Trophoblast cell (in vitro differentiated cells and primary cell): Measurements from ENCODE around the gene NINJ2.

ENCODE experiments used
- DNase-seq, 2 donors: peaks; one replicate each; pipeline ENCODE4 v3.0.0-alpha.2; 2016
- H2AFZ ChIP-seq: 2 replicates; pipeline ENCODE4 v1.6.1; 2013; ENCODE audit warnings: low read length, moderate library complexity, mild to moderate bottlenecking; ENCODE audit not compliant: insufficient read depth, poor library complexity
- H2AK5ac ChIP-seq: 2 replicates; pipeline ENCODE4 v1.6.1; 2013; ENCODE audit warnings: mild to moderate bottlenecking, low read length
- H2BK120ac ChIP-seq: 2 replicates; pipeline ENCODE4 v1.6.1; 2013; ENCODE audit warnings: low read length, mild to moderate bottlenecking, moderate library complexity; ENCODE audit not compliant: insufficient read depth, poor library complexity
- H2BK12ac ChIP-seq: 2 replicates; pipeline ENCODE4 v1.6.1; 2013; ENCODE audit warnings: mild to moderate bottlenecking, low read length, moderate library complexity
- H2BK5ac ChIP-seq: 2 replicates; pipeline ENCODE4 v1.6.1; 2013; ENCODE audit warnings: low read length, low read depth, moderate library complexity, mild to moderate bottlenecking; ENCODE audit not compliant: poor library complexity
- H3K14ac ChIP-seq: 2 replicates; pipeline ENCODE4 v1.6.1; 2013; ENCODE audit warnings: mild to moderate bottlenecking, low read length
- H3K18ac ChIP-seq: 2 replicates; pipeline ENCODE4 v1.6.1; 2013; ENCODE audit warnings: mild to moderate bottlenecking, low read length
- H3K23ac ChIP-seq: 2 replicates; pipeline ENCODE4 v1.6.1; 2013; ENCODE audit warnings: low read length
- H3K27ac ChIP-seq: 2 replicates; pipeline ENCODE4 v1.5.1; 2013; ENCODE audit warnings: low read depth, mild to moderate bottlenecking, inconsistent platforms, low read length, moderate library complexity
- H3K27me3 ChIP-seq: 2 replicates; pipeline ENCODE4 v1.6.1; 2013; ENCODE audit warnings: inconsistent platforms, mild to moderate bottlenecking, low read length, moderate library complexity; ENCODE audit not compliant: insufficient read depth
- H3K36me3 ChIP-seq, 2 experiments: 1 replicate in 1 of 2; 2 replicates in 1 of 2; pipeline ENCODE4 v1.6.1; 2013; ENCODE audit warnings: low read length in 2 of 2, mild to moderate bottlenecking in 2 of 2, moderate library complexity in 1 of 2; ENCODE audit not compliant: insufficient read depth in 2 of 2, control insufficient read depth in 1 of 2
- H3K4ac ChIP-seq: 2 replicates; pipeline ENCODE4 v1.6.1; 2013; ENCODE audit warnings: low read depth, mild to moderate bottlenecking, low read length, moderate library complexity
- H3K4me1 ChIP-seq, 2 experiments: 1 replicate in 1 of 2; 2 replicates in 1 of 2; pipeline ENCODE4 v1.6.1; 2013; ENCODE audit warnings: low read length in 2 of 2, mild to moderate bottlenecking in 2 of 2, moderate library complexity in 1 of 2; ENCODE audit not compliant: insufficient read depth in 2 of 2, control insufficient read depth in 1 of 2
- H3K4me2 ChIP-seq: 2 replicates; pipeline ENCODE4 v1.6.1; 2013; ENCODE audit warnings: inconsistent platforms, mild to moderate bottlenecking, low read length, moderate library complexity
- H3K4me3 ChIP-seq: 2 replicates; pipeline ENCODE4 v1.5.1; 2013; ENCODE audit warnings: mild to moderate bottlenecking, low read depth, low read length, inconsistent platforms
- H3K79me1 ChIP-seq: one replicate; pipeline ENCODE4 v1.6.1; 2013; ENCODE audit warnings: low read length
- H3K79me2 ChIP-seq: 2 replicates; pipeline ENCODE4 v1.6.1; 2013; ENCODE audit warnings: low read length, mild to moderate bottlenecking; ENCODE audit not compliant: control insufficient read depth, insufficient read depth, poor library complexity
- H3K9ac ChIP-seq: 2 replicates; pipeline ENCODE4 v1.6.1; 2013; ENCODE audit warnings: mild to moderate bottlenecking, low read length
- H3K9me3 ChIP-seq: 2 replicates; pipeline ENCODE4 v1.6.1; 2013; ENCODE audit warnings: low read depth, mild to moderate bottlenecking, control low read depth, inconsistent platforms, low read length; ENCODE audit not compliant: insufficient read depth
- H4K12ac ChIP-seq: 2 replicates; pipeline ENCODE4 v1.6.1; 2013; ENCODE audit warnings: low read depth, mild to moderate bottlenecking, low read length, moderate library complexity
- H4K8ac ChIP-seq: 2 replicates; pipeline ENCODE4 v1.6.1; 2013; ENCODE audit warnings: low read depth, mild to moderate bottlenecking, low read length, moderate library complexity
- H4K91ac ChIP-seq: one replicate; pipeline ENCODE4 v1.6.1; 2013; ENCODE audit warnings: low read depth, mild to moderate bottlenecking, low read length, moderate library complexity
- WGBS: extraction: QIAGEN DNeasy Blood & Tissue Kit; methylation state at CpG from one replicate; pipeline ENCODE4 v1.1.7; 2013; ENCODE audit warnings: missing lambda C conversion rate; ENCODE audit not compliant: insufficient read length, insufficient coverage; ENCODE audit errors: extremely low coverage; 5-methylcytosine and 5-hydroxymethylcytosine counted together

The NINJ2 gene

DNA sequence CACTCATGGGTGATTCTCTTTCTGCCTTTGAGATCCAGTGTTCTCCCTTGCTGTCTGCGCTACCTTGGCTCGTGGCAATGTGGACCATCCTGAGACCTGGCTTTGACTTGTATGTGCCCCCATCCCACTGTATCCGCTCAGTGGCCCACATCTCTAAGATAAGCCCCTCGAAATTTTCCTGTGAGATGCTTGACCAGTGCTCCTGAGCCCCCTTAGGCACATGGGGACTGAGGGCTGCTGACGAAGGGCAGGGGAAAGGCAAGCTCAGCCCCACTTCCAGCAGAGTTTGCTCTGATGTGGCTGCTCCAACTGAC is 1.5 kb upstream of the NINJ2 start:
- Histone ChIP-seq H3K14ac (no peak overlapping the region), H2BK120ac (no peak overlapping the region), H3K4me2 (no peak overlapping the region), H2BK5ac (no peak overlapping the region), H3K18ac (no peak overlapping the region), H4K12ac (no peak overlapping the region), H2AFZ (no peak overlapping the region), H3K36me3 (no peaks in the 10 kb centered on the region), H3K4ac (no peak overlapping the region), H4K8ac (no peak overlapping the region), H2AK5ac (no peak overlapping the region), H3K23ac (no peak overlapping the region), H3K79me2 (no peaks in the 10 kb centered on the region), H3K9ac (no peak overlapping the region), H3K9me3 (no peaks in the 10 kb centered on the region), H4K91ac (no peak overlapping the region), H3K79me1 (no peaks in the 10 kb centered on the region), H3K27me3 (no peaks in the 10 kb centered on the region), H2BK12ac (no peak overlapping the region), H3K4me3 (no peak overlapping the region), H3K4me1 (peaks cover 0 to 3% of the 10 kb centered on the region in 2 experiments), H3K27ac (no peak overlapping the region)
- no CpG with 5 or more reads among the region's 5 CpGs for WGBS
- DNase-seq: no peak

- Histone ChIP-seq H4K8ac (no peak overlapping the region), H3K79me1 (no peaks in the 10 kb centered on the region), H3K36me3 (no peaks in the 10 kb centered on the region), H3K9ac (no peak overlapping the region), H2AK5ac (no peak overlapping the region), H2BK120ac (no peak overlapping the region), H3K23ac (no peak overlapping the region), H3K4me1 (peaks cover 0 to 3% of the 10 kb centered on the region in 2 experiments), H3K14ac (no peak overlapping the region), H3K27ac (no peak overlapping the region), H3K79me2 (no peaks in the 10 kb centered on the region), H3K4me3 (no peak overlapping the region), H4K91ac (no peak overlapping the region), H2BK5ac (no peak overlapping the region), H2AFZ (no peak overlapping the region), H3K4ac (no peak overlapping the region), H3K9me3 (no peaks in the 10 kb centered on the region), H3K18ac (no peak overlapping the region), H4K12ac (no peak overlapping the region), H3K4me2 (no peak overlapping the region), H2BK12ac (no peak overlapping the region), H3K27me3 (no peaks in the 10 kb centered on the region)
- WGBS: no CpG with 5 or more reads among the region's 13 CpGs
- DNase-seq: no peak
Observed at GRCh38 chr12:664075-664778, 982 bp upstream of the NINJ2 start.

- no peak overlapping the region for H2AFZ ChIP-seq
- H3K27me3 ChIP-seq: no peaks in the 10 kb centered on the region
- H3K9ac ChIP-seq: no peak overlapping the region
- WGBS: no CpG with 5 or more reads among the region's 8 CpGs
- no peak for DNase-seq
- no peak overlapping the region for H3K18ac ChIP-seq
- H3K79me2 ChIP-seq: no peaks in the 10 kb centered on the region
- H3K23ac ChIP-seq: no peak overlapping the region
- H4K8ac ChIP-seq: no peak overlapping the region
- H3K4me1 ChIP-seq: peaks cover 0 to 3% of the 10 kb centered on the region in 2 experiments
- no peak overlapping the region for H3K27ac ChIP-seq
- no peak overlapping the region for H3K4ac ChIP-seq
- H2BK5ac ChIP-seq: no peak overlapping the region
- H3K79me1 ChIP-seq: no peaks in the 10 kb centered on the region
- no peak overlapping the region for H3K4me3 ChIP-seq
- no peak overlapping the region for H3K4me2 ChIP-seq
- H3K14ac ChIP-seq: no peak overlapping the region
- H2BK120ac ChIP-seq: no peak overlapping the region
- H2BK12ac ChIP-seq: no peak overlapping the region
- no peak overlapping the region for H4K12ac ChIP-seq
- H4K91ac ChIP-seq: no peak overlapping the region
- H3K9me3 ChIP-seq: no peaks in the 10 kb centered on the region
- H2AK5ac ChIP-seq: no peak overlapping the region
- H3K36me3 ChIP-seq: no peaks in the 10 kb centered on the region
Observed at GRCh38 chr12:662566-663292, 516 bp downstream of the NINJ2 start.

GRCh38 chr12:661720-662486 is 1.3 kb downstream of the NINJ2 start:
- H4K8ac ChIP-seq: no peak overlapping the region
- H3K18ac ChIP-seq: no peak overlapping the region
- no peaks in the 10 kb centered on the region for H3K9me3 ChIP-seq
- H3K4me3 ChIP-seq: no peak overlapping the region
- H4K12ac ChIP-seq: no peak overlapping the region
- H2BK12ac ChIP-seq: no peak overlapping the region
- H3K4me2 ChIP-seq: no peak overlapping the region
- no peak overlapping the region for H4K91ac ChIP-seq
- no peak overlapping the region for H2BK120ac ChIP-seq
- no CpG with 5 or more reads among the region's 11 CpGs for WGBS
- H3K4ac ChIP-seq: no peak overlapping the region
- no peak overlapping the region for H3K14ac ChIP-seq
- no peaks in the 10 kb centered on the region for H3K79me1 ChIP-seq
- no peak overlapping the region for H2BK5ac ChIP-seq
- no peak overlapping the region for H2AFZ ChIP-seq
- H3K36me3 ChIP-seq: no peaks in the 10 kb centered on the region
- H3K27me3 ChIP-seq: no peaks in the 10 kb centered on the region
- no peak overlapping the region for H3K9ac ChIP-seq
- H3K4me1 ChIP-seq: no peaks in the 10 kb centered on the region
- DNase-seq: no peak
- no peak overlapping the region for H3K23ac ChIP-seq
- no peak overlapping the region for H2AK5ac ChIP-seq
- no peak overlapping the region for H3K27ac ChIP-seq
- H3K79me2 ChIP-seq: no peaks in the 10 kb centered on the region
